Measurements from ENCODE around the gene CYSTM1. TPM values are rescaled to one million over a fixed set of nuclear protein-coding genes. Genes with fewer than 3 reads are reported as not detected.

Gene CYSTM1
- total and polyA plus RNA-seq, 10 donors: 25.8 to 78.3 (median 38.3) TPM

- Histone ChIP-seq H3K9me3 (no peaks in the 10 kb centered on the region), H3K36me3 (peaks cover 0 to 7% (median 0%) of the 10 kb centered on the region in 6 donors), H3K27me3 (replicated peaks in 1 of 7) (peaks cover 0 to 5% (median 0%) of the 10 kb centered on the region in 7 donors), H3K4me3 (no peak overlapping the region), H3K4me1 (peaks cover 0 to 67% (median 10%) of the 10 kb centered on the region in 6 donors), H3K27ac (no peak overlapping the region)
- 76 to 90% (median 86%) methylated on average over 9 of the region's 9 CpGs for WGBS, 5 donors
- TF ChIP-seq POLR2A (IDR thresholded peaks at IDR 0.05) (no peak), POLR2AphosphoS5 (IDR thresholded peaks at IDR 0.05) (no peak), CTCF (IDR thresholded peaks at IDR 0.05 in 8 of 11, conservative IDR thresholded peaks at IDR 0.05 in 3 of 11) (no peak)
- intact Hi-C loops (cut with DNase I; ENCODE audit: low total_unique reads): no loop called here
- DNase-seq: no peak
These were observed 44.3 kb downstream of the CYSTM1 start for GRCh38 chr5:140219068-140219991.

- 76 to 88% (median 81%) methylated on average over 3 of the region's 3 CpGs for WGBS, 5 donors
- Histone ChIP-seq H3K27ac (no peak overlapping the region), H3K27me3 (replicated peaks in 1 of 7) (peaks cover 0 to 5% (median 0%) of the 10 kb centered on the region in 7 donors), H3K4me3 (no peak overlapping the region), H3K9me3 (no peaks in the 10 kb centered on the region), H3K4me1 (peaks cover 0 to 59% (median 10%) of the 10 kb centered on the region in 6 donors), H3K36me3 (peaks cover 0 to 7% (median 0%) of the 10 kb centered on the region in 6 donors)
- TF ChIP-seq POLR2A (IDR thresholded peaks at IDR 0.05): no peak
- TF ChIP-seq CTCF (IDR thresholded peaks at IDR 0.05 in 8 of 11, conservative IDR thresholded peaks at IDR 0.05 in 3 of 11): no peak
- TF ChIP-seq POLR2AphosphoS5 (IDR thresholded peaks at IDR 0.05): no peak
- intact Hi-C loops (cut with DNase I; ENCODE audit: low total_unique reads): no loop called here
- no peak for DNase-seq
These were observed 45.2 kb downstream of the CYSTM1 start for GRCh38 chr5:140220032-140220697.

- intact Hi-C loops (cut with DNase I; ENCODE audit: low total_unique reads): no loop called here
- peaks cover 0 to 7% (median 0%) of the 10 kb centered on the region in 6 donors for H3K36me3 ChIP-seq
- TF ChIP-seq POLR2AphosphoS5 (IDR thresholded peaks at IDR 0.05) (no peak), POLR2A (IDR thresholded peaks at IDR 0.05) (no peak), CTCF (IDR thresholded peaks at IDR 0.05 in 8 of 11, conservative IDR thresholded peaks at IDR 0.05 in 3 of 11) (no peak)
- peaks cover 0 to 5% (median 0%) of the 10 kb centered on the region in 7 donors for H3K27me3 ChIP-seq (replicated peaks in 1 of 7)
- no peak overlapping the region for H3K27ac ChIP-seq
- DNase-seq: no peak
- H3K4me1 ChIP-seq: peaks cover 0 to 54% (median 10%) of the 10 kb centered on the region in 6 donors
- WGBS, 5 donors: 72 to 94% (median 83%) methylated on average over 1 of the region's 1 CpG
- no peaks in the 10 kb centered on the region for H3K9me3 ChIP-seq
- no peak overlapping the region for H3K4me3 ChIP-seq
These were observed 45.7 kb downstream of the CYSTM1 start for GRCh38 chr5:140220698-140221064.
